SIG-M5 (cell line): Measurements from ENCODE around the gene C1orf50.
"Not testable (repeated sequence)": the region's sequence is repeated elsewhere in the genome, so short reads cannot be mapped to it uniquely, and the experiment has no call there.

Source experiments
- DNase-seq: peaks from one replicate; lab custom pipeline; 2025; lab: John Stamatoyannopoulos, UW

The C1orf50 gene

GRCh38 chr1:42739753-42740700 is 27.0 kb upstream of the C1orf50 start, which contains the start of gene CLDN19:
CLDN19 (minus strand) TSS chr1:42740236; CDS start chr1:42740063, 173 bp downstream.
- no peak for DNase-seq

- no peak for DNase-seq
These were observed 26.0 kb upstream of the C1orf50 start for GRCh38 chr1:42740851-42741580.

GRCh38 chr1:42741706-42742105 is 25.3 kb upstream of the C1orf50 start:
- DNase-seq: no peak

GRCh38 chr1:42742141-42742540 is 24.9 kb upstream of the C1orf50 start:
- DNase-seq: no peak

GRCh38 chr1:42742617-42743316 is 24.3 kb upstream of the C1orf50 start:
- no peak for DNase-seq

GRCh38 chr1:42743317-42744147 is 23.5 kb upstream of the C1orf50 start:
- no peak for DNase-seq

- DNase-seq: no peak
These were observed 23.0 kb upstream of the C1orf50 start for GRCh38 chr1:42744148-42744413.

GRCh38 chr1:42745851-42746250 is 21.2 kb upstream of the C1orf50 start:
- no peak for DNase-seq

- DNase-seq: no peak
These were observed 20.5 kb upstream of the C1orf50 start for GRCh38 chr1:42746436-42747105.

GRCh38 chr1:42747125-42747524 is 19.9 kb upstream of the C1orf50 start:
- no peak for DNase-seq

GRCh38 chr1:42748021-42748420 is 19.0 kb upstream of the C1orf50 start:
- DNase-seq: no peak

- no peak for DNase-seq
These were observed 18.3 kb upstream of the C1orf50 start for GRCh38 chr1:42748461-42749410.

GRCh38 chr1:42750041-42750440 is 17.0 kb upstream of the C1orf50 start:
- DNase-seq: no peak

- not testable (repeated sequence) for DNase-seq
These were observed 15.5 kb upstream of the C1orf50 start for GRCh38 chr1:42751511-42752070.

GRCh38 chr1:42752284-42752683 is 14.8 kb upstream of the C1orf50 start:
- no peak for DNase-seq

GRCh38 chr1:42753070-42753469 is 14.0 kb upstream of the C1orf50 start:
- no peak for DNase-seq

GRCh38 chr1:42756956-42757891 is 9.8 kb upstream of the C1orf50 start:
- no peak for DNase-seq

- no peak for DNase-seq
These were observed 9.2 kb upstream of the C1orf50 start for GRCh38 chr1:42757892-42758275.

- no peak for DNase-seq
These were observed 8.4 kb upstream of the C1orf50 start for GRCh38 chr1:42758641-42759040.
